ENCODE results near the gene NUAK2. TPM values are rescaled to one million over a fixed set of nuclear protein-coding genes. Genes with fewer than 3 reads are reported as not detected.

NUAK2 gene
- total RNA-seq, 2 donors from 2014 or later, result 11.2 to 20.8 TPM

DNA sequence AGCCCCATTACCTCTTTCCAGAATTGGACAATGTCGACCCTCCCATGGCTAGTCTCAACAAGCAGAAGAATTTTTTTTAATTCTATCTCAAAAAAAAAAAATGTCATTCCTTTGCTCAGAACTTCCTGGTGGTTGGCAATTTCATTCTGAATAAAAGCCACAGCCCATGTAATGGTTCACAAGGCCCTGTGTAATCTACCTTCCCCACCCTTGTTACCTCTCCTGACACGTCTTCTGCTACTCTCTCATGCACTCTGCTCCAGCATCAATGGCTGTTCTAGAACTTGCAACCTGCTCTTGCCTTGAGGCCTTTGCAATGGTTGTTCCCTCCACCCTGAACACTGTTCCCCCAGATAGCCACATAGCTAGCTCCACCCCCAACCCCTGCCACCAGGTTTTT, 25.4 kb downstream of the NUAK2 start:
- ATAC-seq, result no peak
- H3K4me1 ChIP-seq, result peaks cover 24% of the 10 kb centered on the region
- WGBS, 2 donors, result 71 to 83% methylated on average over 2 of the region's 2 CpGs
- H3K4me3 ChIP-seq, result no peak overlapping the region
- no peaks in the 10 kb centered on the region for H3K27me3 ChIP-seq
- H3K27ac ChIP-seq, result peak overlapping the region in 1 of 4 donors; percentile 68
- intact Hi-C loops (cut with DNase I), result no loop called here
- H3K36me3 ChIP-seq (replicated peaks in 1 of 2; ENCODE audit: insufficient read depth in 1 of 2, low read depth in 2 of 2), result no peaks in the 10 kb centered on the region
- no peak for TF ChIP-seq POLR2A (IDR thresholded peaks at IDR 0.05)
- TF ChIP-seq, protein P1, sequence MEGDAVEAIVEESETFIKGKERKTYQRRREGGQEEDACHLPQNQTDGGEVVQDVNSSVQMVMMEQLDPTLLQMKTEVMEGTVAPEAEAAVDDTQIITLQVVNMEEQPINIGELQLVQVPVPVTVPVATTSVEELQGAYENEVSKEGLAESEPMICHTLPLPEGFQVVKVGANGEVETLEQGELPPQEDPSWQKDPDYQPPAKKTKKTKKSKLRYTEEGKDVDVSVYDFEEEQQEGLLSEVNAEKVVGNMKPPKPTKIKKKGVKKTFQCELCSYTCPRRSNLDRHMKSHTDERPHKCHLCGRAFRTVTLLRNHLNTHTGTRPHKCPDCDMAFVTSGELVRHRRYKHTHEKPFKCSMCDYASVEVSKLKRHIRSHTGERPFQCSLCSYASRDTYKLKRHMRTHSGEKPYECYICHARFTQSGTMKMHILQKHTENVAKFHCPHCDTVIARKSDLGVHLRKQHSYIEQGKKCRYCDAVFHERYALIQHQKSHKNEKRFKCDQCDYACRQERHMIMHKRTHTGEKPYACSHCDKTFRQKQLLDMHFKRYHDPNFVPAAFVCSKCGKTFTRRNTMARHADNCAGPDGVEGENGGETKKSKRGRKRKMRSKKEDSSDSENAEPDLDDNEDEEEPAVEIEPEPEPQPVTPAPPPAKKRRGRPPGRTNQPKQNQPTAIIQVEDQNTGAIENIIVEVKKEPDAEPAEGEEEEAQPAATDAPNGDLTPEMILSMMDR (IDR thresholded peaks at IDR 0.05), result no peak
- no peak for DNase-seq
- no peaks in the 10 kb centered on the region for H3K9me3 ChIP-seq

DNA sequence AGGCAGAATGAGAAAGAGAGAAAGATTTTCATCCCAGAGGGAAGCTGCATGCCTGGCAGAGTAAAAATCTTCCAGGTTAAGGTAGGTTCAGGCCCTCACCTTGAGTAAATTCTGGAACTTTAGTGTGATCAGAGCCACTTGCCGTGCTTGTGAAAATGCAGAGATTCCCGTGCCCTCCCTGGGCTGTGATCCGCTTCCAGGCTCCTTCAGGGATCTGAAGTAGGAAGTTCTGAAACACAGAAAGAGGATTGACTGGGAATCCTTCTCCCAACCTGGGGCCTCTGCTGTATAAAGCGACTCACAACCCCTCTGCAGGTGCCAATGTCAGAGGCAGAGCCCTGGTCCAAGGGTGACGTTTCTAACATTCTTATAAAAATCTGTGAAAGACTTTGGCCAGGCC, 26.6 kb downstream of the NUAK2 start:
- H3K27ac ChIP-seq, result peak overlapping the region in 3 of 4 donors; percentile 25 to 68 (median 68)

DNA sequence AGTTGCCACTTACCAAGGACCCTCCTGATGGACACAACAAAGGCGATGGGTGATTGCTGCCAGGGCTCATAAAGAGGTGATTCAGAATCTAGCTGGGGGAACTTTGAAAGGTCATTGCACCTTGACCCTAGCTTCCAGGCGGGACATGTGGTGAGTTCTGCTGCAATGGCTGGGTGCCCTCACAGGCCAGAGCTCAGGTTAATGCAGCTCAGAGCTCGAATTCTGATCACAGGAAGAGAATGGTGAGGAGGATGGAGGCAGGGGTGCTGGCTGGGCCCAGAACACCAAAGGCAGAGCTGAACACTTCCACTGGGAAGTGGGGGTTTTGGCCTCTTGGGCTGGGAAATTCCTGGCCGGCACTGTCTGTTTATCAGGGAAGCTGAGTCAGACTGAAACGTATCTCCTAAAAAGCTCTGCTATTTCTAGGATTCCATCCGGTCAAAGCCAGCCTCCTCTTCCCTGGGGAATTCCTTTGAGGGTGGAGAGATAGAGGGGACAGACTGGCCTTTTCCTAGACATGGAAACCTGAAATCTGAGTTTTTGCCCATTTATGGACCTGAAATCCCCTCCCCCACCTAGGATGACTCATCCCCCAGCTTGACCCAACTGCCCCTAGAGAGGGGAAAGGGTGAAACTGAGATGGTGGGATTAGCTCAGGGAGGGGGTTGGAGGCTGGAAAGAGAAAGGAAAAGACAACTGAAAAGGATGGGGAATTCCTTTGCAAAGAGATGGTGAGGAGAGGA, 27.2 kb downstream of the NUAK2 start:
- intact Hi-C loops (cut with DNase I), result no loop called here
- H3K4me3 ChIP-seq, result no peak overlapping the region
- 68 to 72% methylated on average over 6 of the region's 6 CpGs for WGBS, 2 donors
- ATAC-seq (peak; percentile 35), DNase-seq (peak in 1 of 4 donors; percentile 51)
- H3K27me3 ChIP-seq, result no peaks in the 10 kb centered on the region
- TF ChIP-seq POLR2A (IDR thresholded peaks at IDR 0.05), result no peak
- TF ChIP-seq, protein P1 (IDR thresholded peaks at IDR 0.05), result no peak
- H3K9me3 ChIP-seq, result no peaks in the 10 kb centered on the region
- no peaks in the 10 kb centered on the region for H3K36me3 ChIP-seq (replicated peaks in 1 of 2; ENCODE audit: insufficient read depth in 1 of 2, low read depth in 2 of 2)
- H3K4me1 ChIP-seq, result peaks cover 16% of the 10 kb centered on the region
- peak overlapping the region; percentile 2 to 68 (median 46) for H3K27ac ChIP-seq

More for the DNA sequence above, 26.6 kb downstream of the NUAK2 start:
- Histone ChIP-seq H3K4me1 (peaks cover 16% of the 10 kb centered on the region), H3K9me3 (no peaks in the 10 kb centered on the region), H3K36me3 (replicated peaks in 1 of 2; ENCODE audit: insufficient read depth in 1 of 2, low read depth in 2 of 2) (no peaks in the 10 kb centered on the region), H3K4me3 (no peak overlapping the region), H3K27me3 (no peaks in the 10 kb centered on the region)
- WGBS, 2 donors, result 77 to 86% methylated on average over 5 of the region's 5 CpGs
- DNase-seq, result no peak
- intact Hi-C loops (cut with DNase I), result no loop called here
- TF ChIP-seq POLR2A (IDR thresholded peaks at IDR 0.05), result no peak
- TF ChIP-seq, protein P1 (IDR thresholded peaks at IDR 0.05), result no peak
- no peak for ATAC-seq

DNA sequence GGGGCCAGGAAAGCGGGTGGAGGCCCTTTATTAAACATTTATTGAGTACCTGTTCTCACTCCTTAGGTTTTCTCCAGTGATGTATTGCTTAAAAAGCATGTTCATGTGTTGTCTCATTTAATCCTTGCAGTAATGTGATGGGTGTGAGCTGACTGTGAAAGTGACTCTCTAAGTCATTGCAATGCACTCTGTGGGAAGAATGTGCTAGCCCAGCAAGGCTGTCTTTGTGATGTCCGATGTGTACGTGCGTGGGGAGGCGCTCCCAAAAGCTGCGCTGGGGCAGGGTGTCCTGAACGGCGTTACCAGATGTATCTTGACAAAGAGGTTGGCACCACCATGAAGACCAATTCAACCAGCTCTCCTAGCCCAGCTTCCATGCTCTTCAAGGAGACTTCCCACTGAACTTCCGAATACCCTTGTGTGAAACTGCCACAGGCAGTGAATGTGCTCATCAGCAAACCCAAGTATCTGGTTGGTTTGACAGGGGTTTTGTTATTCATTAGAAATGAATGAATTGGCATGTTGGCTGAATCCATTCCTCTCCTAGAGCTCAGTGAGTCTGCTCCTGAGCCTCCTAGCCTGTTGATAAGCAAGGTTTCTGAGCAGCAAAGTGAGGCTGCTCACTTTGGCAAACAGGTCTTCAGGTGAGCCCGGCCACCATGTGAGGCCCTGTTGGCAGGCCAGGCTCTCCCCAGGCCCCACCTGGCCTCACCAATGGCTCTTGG, 28.0 kb downstream of the NUAK2 start:
- H3K27ac ChIP-seq, result peak overlapping the region in 3 of 4 donors; percentile 25 to 68 (median 68)

More for the DNA sequence above, 28.0 kb downstream of the NUAK2 start:
- Histone ChIP-seq H3K4me1 (peaks cover 16% of the 10 kb centered on the region), H3K36me3 (replicated peaks in 1 of 2; ENCODE audit: insufficient read depth in 1 of 2, low read depth in 2 of 2) (no peaks in the 10 kb centered on the region), H3K4me3 (no peak overlapping the region), H3K27me3 (no peaks in the 10 kb centered on the region), H3K9me3 (no peaks in the 10 kb centered on the region)
- intact Hi-C loops (cut with DNase I), result no loop called here
- TF ChIP-seq, protein P1 (IDR thresholded peaks at IDR 0.05), result no peak
- TF ChIP-seq POLR2A (IDR thresholded peaks at IDR 0.05), result no peak
- no peak for DNase-seq
- no peak for ATAC-seq
- WGBS, 2 donors, result 93 to 98% methylated on average over 8 to 10 of the region's 10 CpGs

Measured in body of pancreas (tissue), 4 donors.